ENCODE measurements around the gene NUDT22.

The NUDT22 gene

DNA sequence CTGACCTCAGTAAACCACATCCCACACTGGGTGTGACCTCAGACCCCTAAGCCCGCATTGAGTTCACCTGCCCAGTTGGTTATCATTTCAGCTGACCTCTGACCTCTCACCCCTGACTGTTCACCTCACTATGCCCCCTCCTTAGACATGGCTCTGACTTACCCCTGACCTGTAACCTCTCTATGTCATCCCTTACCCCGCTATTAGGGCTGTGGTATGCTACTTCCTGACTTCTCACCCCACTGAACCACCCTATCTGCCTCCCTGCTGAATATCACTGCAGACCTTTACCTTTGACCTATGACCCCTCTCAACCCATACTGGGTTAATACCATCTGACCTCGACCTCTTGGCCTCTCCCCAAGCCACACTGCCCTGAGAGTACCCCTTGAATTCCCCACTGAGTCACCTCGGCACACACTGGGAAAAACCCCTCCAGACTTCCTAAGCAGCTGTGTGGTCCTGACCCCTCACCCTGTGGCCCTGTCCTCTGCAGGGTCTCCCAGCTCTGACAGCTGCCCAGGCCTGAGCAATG lies 33.5 kb downstream of the NUDT22 start:
- no peak for DNase-seq

- no peak for DNase-seq
Measured at GRCh38 chr11:64260147-64260708, 34.2 kb downstream of the NUDT22 start.

- DNase-seq: no peak
Measured at GRCh38 chr11:64261556-64262080, 35.5 kb downstream of the NUDT22 start.

DNA sequence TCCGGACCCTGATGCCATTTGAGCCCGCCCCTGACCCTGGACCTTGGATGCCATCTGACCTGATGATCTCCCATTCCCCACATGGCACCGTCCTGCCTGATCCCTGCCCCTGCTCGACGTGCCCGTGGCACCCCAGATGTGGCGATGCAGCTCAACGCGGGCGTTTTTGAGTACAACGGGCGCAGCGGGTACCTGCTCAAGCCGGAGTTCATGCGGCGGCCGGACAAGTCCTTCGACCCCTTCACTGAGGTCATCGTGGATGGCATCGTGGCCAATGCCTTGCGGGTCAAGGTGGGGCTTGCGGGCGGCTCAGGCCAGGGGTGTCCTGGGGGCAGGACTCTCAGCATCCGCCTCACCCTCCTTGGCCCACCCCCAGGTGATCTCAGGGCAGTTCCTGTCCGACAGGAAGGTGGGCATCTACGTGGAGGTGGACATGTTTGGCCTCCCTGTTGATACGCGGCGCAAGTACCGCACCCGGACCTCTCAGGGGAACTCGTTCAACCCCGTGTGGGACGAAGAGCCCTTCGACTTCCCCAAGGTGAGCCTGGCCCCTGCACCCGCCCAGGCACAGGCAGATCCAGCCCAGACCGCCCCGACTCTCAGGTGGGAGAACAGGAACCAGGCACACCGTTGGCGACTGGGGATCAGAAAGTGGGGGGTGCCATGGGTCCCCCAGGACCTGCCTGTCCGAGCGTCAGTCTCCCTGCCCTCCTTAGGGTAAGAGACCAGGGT lies 36.4 kb downstream of the NUDT22 start:
- DNase-seq: no peak

DNA sequence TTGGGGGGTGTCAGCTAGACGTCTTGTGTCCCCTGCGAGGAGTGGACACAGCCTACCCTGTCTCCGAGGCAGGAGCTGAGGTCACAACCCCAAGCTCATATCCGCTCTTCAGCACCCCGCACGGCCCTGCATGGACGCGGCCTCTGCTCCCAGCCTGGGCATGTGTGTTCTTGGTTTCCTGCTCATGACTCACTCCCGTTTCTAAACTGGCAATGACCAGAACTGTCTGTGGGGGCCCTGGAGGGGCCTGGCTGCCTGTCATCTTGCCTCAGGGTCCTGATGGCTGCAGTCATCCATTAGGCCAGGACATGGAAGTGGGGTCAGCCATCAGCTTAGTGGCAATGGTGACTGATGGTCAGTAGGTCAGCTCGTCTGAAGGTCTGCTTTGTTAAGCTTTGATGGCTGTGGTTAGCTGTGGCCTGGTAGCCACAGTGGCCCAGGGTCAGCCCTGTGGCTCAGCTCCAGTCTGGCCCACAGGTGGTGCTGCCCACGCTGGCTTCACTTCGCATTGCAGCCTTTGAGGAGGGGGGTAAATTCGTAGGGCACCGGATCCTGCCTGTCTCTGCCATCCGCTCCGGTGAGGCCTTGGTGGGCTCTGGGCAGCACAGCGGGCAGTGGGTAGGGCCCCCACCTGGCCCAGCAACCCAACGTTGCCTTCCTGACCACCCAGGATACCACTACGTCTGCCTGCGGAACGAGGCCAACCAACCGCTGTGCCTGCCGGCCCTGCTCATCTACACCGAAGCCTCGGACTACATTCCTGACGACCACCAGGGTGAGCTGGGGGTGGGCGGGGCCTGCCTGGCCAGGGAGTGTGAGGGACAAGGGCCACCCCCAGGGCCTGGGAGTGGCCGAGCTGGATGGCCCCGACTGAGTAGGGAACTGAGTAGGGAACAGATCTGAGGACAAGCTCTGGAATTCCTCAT lies 37.2 kb downstream of the NUDT22 start:
- DNase-seq: no peak

DNA sequence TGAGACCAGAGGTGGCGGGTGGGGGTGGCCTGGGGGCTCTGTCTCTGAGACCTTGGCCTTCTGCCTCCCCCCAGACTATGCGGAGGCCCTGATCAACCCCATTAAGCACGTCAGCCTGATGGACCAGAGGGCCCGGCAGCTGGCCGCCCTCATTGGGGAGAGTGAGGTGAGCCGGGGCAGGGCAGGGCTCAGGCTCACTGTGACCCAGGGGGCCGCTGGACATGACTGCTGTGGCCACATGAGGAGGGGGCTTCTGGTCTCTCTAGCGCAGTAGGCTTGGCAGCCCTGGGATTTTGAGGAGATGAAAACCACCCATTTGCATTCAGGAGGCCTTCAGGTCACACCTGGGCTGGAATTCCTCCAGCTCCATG lies 37.9 kb downstream of the NUDT22 start:
- DNase-seq: no peak

DNA sequence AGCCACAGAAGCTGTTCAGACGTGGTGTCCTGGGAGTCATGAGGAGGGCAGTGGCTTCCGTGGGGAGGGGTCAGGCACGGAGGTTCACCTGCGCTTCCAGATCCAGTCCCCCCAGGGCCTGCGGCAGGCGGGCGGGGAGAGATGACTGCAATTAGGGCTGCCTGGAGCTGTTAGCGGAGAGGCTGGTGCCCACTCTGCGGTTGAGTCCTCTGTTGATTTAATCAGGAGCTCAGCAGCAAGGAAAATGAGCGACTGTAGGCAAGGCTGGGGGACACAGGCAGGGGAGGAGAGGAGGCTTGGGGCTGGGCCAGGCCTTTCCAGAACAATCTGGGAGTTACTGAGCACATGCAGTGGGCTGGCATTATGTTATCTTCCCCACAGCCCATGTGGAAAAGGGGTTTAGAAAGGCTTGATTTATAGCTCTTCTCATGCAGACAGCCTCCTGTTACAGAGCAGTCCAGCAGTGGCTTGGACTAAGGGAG lies 38.3 kb downstream of the NUDT22 start:
- DNase-seq: no peak

DNA sequence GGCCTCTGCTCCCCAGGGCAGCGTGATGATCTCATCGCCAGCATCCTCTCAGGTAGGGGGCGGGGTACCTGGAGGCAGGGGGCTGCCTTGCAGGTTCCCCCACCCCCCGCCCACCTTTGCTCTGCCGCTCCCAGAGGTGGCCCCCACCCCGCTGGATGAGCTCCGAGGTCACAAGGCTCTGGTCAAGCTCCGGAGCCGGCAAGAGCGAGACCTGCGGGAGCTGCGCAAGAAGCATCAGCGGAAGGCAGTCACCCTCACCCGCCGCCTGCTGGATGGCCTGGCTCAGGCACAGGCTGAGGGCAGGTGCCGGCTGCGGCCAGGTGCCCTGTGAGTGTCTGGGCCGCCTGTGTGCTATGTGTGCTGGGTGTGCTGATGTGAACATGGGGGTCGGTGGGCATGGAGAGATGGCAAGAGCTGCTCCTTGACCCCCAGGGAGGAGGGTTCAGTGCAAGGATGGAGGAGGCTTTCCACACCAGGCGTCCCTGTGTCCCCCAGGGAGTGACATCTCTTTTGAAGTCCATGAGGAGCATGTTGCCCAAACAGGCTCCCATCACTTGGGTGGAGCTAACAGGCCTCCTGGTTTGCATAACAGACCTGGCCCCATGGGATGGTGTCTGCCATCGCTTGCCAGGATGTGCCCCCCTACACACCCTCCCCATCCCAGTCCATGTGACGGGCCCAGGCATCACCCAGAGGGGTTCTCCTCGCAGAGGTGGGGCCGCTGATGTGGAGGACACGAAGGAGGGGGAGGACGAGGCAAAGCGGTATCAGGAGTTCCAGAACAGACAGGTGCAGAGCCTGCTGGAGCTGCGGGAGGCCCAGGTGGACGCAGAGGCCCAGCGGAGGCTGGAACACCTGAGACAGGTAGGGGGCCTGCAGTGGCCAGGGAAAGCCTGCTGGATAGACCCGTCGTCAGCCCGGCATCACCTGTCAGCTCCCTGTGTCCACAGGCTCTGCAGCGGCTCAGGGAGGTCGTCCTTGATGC lies 39.4 kb downstream of the NUDT22 start:
- no peak for DNase-seq

- no peak for DNase-seq
Measured at GRCh38 chr11:64266339-64266738, 40.3 kb downstream of the NUDT22 start.

GRCh38 chr11:64267207-64267945 lies 41.3 kb downstream of the NUDT22 start:
- DNase-seq: no peak

DNA sequence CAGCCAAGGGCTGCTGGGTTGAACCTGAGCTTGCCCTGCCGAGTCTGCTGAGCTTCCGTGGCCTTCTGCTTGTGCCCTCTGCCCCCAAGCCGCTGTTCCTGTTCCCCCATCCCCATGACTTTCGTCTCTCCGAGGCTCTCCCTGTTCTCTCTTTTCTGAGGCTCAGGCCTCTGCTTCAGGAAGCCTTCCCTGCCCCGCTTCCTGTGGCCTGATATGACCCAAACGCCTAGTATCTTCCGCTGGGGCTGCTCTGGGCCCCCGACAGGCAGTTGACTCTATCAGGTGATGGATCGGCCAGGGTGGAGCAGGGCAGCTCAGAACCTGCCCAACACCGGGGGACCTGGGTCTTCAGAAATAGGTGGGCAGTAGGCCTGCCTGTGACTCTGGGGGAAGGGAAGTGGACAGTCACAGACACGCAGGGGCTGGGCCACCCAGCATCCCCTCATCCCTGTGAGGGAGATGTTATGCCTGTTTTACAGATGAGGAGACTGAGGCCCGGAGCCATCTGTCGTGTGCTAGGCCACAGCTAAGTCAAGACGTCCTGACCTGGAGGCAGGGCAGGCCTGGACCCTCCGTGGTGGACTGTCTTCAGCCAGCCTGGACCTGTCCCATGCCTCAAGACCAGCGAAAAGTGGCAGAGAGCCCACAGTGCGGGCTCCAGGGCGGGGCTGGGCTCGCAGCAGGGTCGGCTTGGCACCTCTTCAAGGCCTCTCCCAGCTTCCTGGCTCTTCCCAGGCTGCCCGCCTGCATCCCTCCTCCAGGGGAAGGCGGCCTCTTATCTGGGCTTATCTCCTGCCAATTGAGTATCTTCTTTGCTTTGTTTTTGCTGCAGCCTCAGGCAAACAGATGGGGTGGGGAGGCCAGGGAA lies 42.2 kb downstream of the NUDT22 start:
- peak; percentile 53 for DNase-seq

GRCh38 chr11:64268893-64269539 lies 42.9 kb downstream of the NUDT22 start:
- peak; percentile 58 for DNase-seq

- peak; percentile 97 for DNase-seq
Measured at GRCh38 chr11:64269540-64270220, 43.6 kb downstream of the NUDT22 start.

DNA sequence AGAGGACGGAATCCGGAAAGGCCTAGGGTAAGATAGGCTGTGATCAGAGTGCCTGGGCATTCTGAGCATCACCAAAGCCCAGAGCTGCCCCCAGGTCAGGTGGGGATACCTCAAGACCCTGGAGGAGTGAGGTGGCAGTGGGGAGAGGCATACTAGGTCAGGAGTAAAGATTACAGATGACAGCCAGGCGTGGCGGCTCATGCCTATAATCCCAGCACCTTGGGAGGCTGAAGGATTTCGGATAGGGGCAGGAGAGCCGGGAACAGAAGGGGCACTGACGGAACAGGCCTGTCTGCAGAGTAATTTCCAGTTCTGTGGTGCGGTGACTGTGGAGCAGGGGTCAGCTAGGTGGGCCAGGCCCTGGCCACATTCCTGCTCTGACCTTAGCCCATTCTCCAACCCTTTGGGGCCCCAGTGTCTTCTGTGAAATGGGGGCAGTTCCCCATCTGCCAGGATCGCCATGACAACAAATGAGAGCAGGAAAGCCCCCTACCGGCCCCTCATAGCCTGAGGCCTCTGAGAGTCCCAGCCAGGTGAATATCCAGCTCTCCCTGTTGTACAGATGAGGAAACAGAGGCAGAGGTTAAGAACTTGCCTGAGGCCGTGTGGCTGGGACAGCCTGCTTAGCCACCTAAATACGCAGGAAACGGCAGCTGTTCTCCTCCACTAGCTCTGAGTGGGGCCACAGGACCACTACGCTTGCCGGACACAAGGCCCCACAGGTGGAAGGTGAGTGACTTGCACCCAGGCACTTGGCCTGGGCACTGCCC lies 49.1 kb downstream of the NUDT22 start:
- no peak for DNase-seq

DNA sequence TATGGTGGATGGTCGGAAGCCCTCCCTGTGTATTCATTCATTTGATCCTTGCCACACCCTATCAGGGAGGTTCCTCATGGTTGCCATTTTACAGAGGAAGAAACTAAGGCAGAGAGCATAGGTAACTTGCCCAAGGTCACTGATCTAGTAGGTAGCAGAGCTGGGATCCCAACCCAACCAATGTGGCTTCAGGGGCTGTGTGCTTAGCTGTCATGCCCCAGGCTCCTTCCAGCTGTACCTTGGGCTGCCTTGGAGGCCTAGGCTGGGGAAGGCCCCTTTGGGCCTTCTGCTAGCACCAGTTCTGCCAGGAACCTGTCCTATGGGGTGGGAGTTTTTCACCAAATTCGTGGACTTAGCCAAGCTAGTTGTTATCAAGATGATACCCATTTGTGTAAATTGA lies 49.8 kb downstream of the NUDT22 start:
- DNase-seq: no peak

DNA sequence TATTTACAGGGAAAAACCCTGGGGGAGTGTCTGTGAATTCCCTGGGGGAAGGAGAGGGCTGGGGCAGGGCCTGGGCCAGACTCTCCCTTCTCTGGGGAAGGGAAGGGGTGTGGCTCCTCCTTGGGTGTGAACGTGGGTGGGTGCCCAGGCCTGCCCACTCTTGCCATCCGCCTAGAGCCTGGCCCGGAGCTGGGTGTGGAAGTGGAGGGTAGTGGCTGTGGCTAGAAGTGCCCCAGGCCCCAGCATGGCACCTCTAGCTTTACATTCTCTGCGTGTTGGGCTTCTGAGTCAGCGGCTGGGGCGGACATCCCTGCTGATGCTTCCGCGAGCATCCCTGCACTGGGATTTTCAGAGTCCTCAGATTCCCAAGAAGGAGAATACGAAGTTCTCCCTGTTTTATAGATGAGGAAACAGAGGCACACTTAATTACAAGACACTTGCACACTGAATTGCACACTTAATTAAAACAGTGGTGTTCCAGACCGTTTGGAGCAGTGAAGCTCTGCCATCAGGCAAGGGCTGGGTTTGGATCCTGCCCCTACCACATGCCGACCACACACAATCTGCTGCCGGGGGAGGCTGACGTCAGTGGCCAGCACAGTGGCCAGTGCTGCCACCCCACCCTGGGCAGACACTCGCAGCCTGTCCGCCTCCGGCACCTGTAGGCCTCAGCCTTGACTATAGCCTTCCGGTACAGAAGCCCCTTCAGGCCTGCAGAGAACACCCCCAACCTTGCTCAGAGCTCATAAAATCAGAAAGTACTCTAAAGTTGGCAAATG lies 50.8 kb downstream of the NUDT22 start:
- DNase-seq: no peak

GRCh38 chr11:64278576-64279190 lies 52.6 kb downstream of the NUDT22 start:
- DNase-seq: no peak
